CD4-positive, alpha-beta T cell (primary cell): ENCODE data around the gene FLT1. TPM values are rescaled to one million over a fixed set of nuclear protein-coding genes. Genes with fewer than 3 reads are reported as not detected.

ENCODE experiments used
- ATAC-seq: fragments of 200-7000 bp; cut with Tn5 transposase; one replicate; pipeline ENCODE4 v1.10.0; 2022; ENCODE audit warnings: mild to moderate bottlenecking; ENCODE audit not compliant: poor library complexity
- CTCF ChIA-PET: fragments of 350-600 bp; sonication (Branson Sonifier 250); formaldehyde crosslinking; loops from one replicate; lab custom pipeline; 2021; ENCODE audit warnings: antibody characterized with exemption, inconsistent platforms; lab: Charles Lee
- POLR2A ChIA-PET: fragments of 350-600 bp; sonication (Branson Sonifier 250); formaldehyde crosslinking; loops from one replicate; lab custom pipeline; 2021; ENCODE audit warnings: antibody characterized with exemption, inconsistent platforms; lab: Charles Lee
- DNase-seq, 14 experiments: peaks; one replicate each; pipeline ENCODE4 v3.0.0-alpha.2; 2013 to 2020; ENCODE audit warnings: mixed read lengths in 2 of 14
- H3K27ac ChIP-seq, 2 donors: one replicate each; pipeline versions ENCODE4 v1.5.1 to v1.7.0; 2013; ENCODE audit warnings: low read length in 2 of 2, low read depth in 1 of 2, mild to moderate bottlenecking in 1 of 2
- H3K27me3 ChIP-seq, 2 experiments: 1 replicate in 1 of 2; 2 replicates in 1 of 2; pipeline versions ENCODE4 v1.6.1 to v1.7.0; 2013; ENCODE audit warnings: low read length in 2 of 2, control low read depth in 1 of 2, mild to moderate bottlenecking in 1 of 2, moderate library complexity in 1 of 2; ENCODE audit not compliant: insufficient read depth in 2 of 2, control insufficient read depth in 1 of 2
- H3K36me3 ChIP-seq: one replicate; pipeline ENCODE4 v1.6.1; 2013; ENCODE audit warnings: low read length, control low read depth; ENCODE audit not compliant: insufficient read depth
- H3K4me1 ChIP-seq: one replicate; pipeline ENCODE4 v1.6.1; 2013; ENCODE audit warnings: low read length, control low read depth; ENCODE audit not compliant: insufficient read depth
- H3K4me3 ChIP-seq: one replicate; pipeline ENCODE4 v1.5.1; 2013; ENCODE audit warnings: mild to moderate bottlenecking, low read length, moderate library complexity
- H3K9me3 ChIP-seq, 2 experiments: 1 replicate in 1 of 2; 2 replicates in 1 of 2; pipeline versions ENCODE4 v1.6.1 to v1.7.0; 2013; ENCODE audit warnings: low read length in 2 of 2, mild to moderate bottlenecking in 2 of 2, control low read depth in 1 of 2, moderate library complexity in 1 of 2; ENCODE audit not compliant: control insufficient read depth in 1 of 2, insufficient read depth in 1 of 2
- H3K27ac Mint-ChIP-seq: one replicate; pipeline ENCODE4 v1.8.0; 2020; ENCODE audit warnings: mixed read lengths
- H3K27me3 Mint-ChIP-seq: one replicate; pipeline ENCODE4 v1.8.0; 2021; ENCODE audit warnings: mixed read lengths
- H3K36me3 Mint-ChIP-seq: one replicate; pipeline ENCODE4 v1.8.0; 2021; ENCODE audit warnings: low read depth, mixed read lengths
- H3K4me1 Mint-ChIP-seq: one replicate; pipeline ENCODE4 v1.8.0; 2021; ENCODE audit warnings: low read depth, mixed read lengths
- H3K4me3 Mint-ChIP-seq: one replicate; pipeline ENCODE4 v1.8.0; 2020; ENCODE audit warnings: mild to moderate bottlenecking, mixed read lengths
- H3K9me3 Mint-ChIP-seq: one replicate; pipeline ENCODE4 v1.8.0; 2020; ENCODE audit warnings: mixed read lengths
- CTCF ChIP-seq: fragments of 200-600 bp; IDR thresholded peaks from one replicate; pipeline ENCODE4 v1.8.0; 2022; ENCODE audit warnings: antibody characterized with exemption, mild to moderate bottlenecking
- intact Hi-C, 2 experiments: fragments of 100-400 bp; cut with DNase I in 1 of 2; cut with micrococcal nuclease in 1 of 2; formaldehyde crosslinking; loops; one replicate each; pipeline versions ENCODE4 v1.15.1 to v1.9.0; 2023 to 2025; cut with DNase I, micrococcal nuclease
- total RNA-seq, 174 experiments: library from RNA in 2 of 174; stranded (reverse) in 2 of 174; gene quantifications; one replicate each; pipeline ENCODE4 v1.2.3 and lab custom pipeline; 2021 to 2026

FLT1 gene
- total RNA-seq, 2 experiments from 2014 or later, result 1.1 to 1.2 TPM

- Histone ChIP-seq H3K4me1 (peaks cover 18% of the 10 kb centered on the region), H3K27me3 (peaks cover 40 to 73% of the 10 kb centered on the region in 2 experiments), H3K27ac (no peak overlapping the region), H3K4me3 (no peak overlapping the region), H3K36me3 (no peaks in the 10 kb centered on the region), H3K9me3 (peaks cover 0 to 12% of the 10 kb centered on the region in 2 experiments)
- ATAC-seq (no peak), DNase-seq (no peak)
- no peaks in the 10 kb centered on the region for H3K36me3 Mint-ChIP-seq
- TF ChIP-seq CTCF, result no peak
- no peaks in the 10 kb centered on the region for H3K9me3 Mint-ChIP-seq
- CTCF ChIA-PET, result no interaction called here
- H3K27ac Mint-ChIP-seq, result no peak overlapping the region
- POLR2A ChIA-PET, result no interaction called here
- H3K4me1 Mint-ChIP-seq, result no peaks in the 10 kb centered on the region
- intact Hi-C loops, result no loop called here
- H3K27me3 Mint-ChIP-seq, result peaks cover 55% of the 10 kb centered on the region
- H3K4me3 Mint-ChIP-seq, result no peak overlapping the region
Measured at GRCh38 chr13:28529836-28530235, 34.9 kb upstream of the FLT1 start.

GRCh38 chr13:28528848-28529247 lies 33.9 kb upstream of the FLT1 start:
- CTCF ChIA-PET, result no interaction called here
- Mint-ChIP-seq H3K4me1 (no peaks in the 10 kb centered on the region), H3K27me3 (peaks cover 54% of the 10 kb centered on the region), H3K36me3 (no peaks in the 10 kb centered on the region), H3K4me3 (no peak overlapping the region), H3K9me3 (no peaks in the 10 kb centered on the region), H3K27ac (no peak overlapping the region)
- peaks cover 34 to 64% of the 10 kb centered on the region in 2 experiments for H3K27me3 ChIP-seq
- no peak overlapping the region for H3K4me3 ChIP-seq
- DNase-seq, result no peak
- H3K36me3 ChIP-seq, result no peaks in the 10 kb centered on the region
- no peak for ATAC-seq
- H3K4me1 ChIP-seq, result peaks cover 18% of the 10 kb centered on the region
- peaks cover 0 to 5% of the 10 kb centered on the region in 2 experiments for H3K9me3 ChIP-seq
- intact Hi-C loops, result no loop called here
- H3K27ac ChIP-seq, result no peak overlapping the region
- no peak for TF ChIP-seq CTCF
- POLR2A ChIA-PET, result no interaction called here

GRCh38 chr13:28528388-28528787 lies 33.5 kb upstream of the FLT1 start:
- peaks cover 18% of the 10 kb centered on the region for H3K4me1 ChIP-seq

More at GRCh38 chr13:28528388-28528787, 33.5 kb upstream of the FLT1 start:
- no peak for DNase-seq
- intact Hi-C loops, result no loop called here
- TF ChIP-seq CTCF, result no peak
- Mint-ChIP-seq H3K27ac (no peak overlapping the region), H3K36me3 (no peaks in the 10 kb centered on the region), H3K9me3 (no peaks in the 10 kb centered on the region), H3K4me1 (no peaks in the 10 kb centered on the region), H3K27me3 (peaks cover 51% of the 10 kb centered on the region), H3K4me3 (no peak overlapping the region)
- no peak for ATAC-seq
- Histone ChIP-seq H3K36me3 (no peaks in the 10 kb centered on the region), H3K27ac (no peak overlapping the region), H3K9me3 (peaks cover 0 to 5% of the 10 kb centered on the region in 2 experiments), H3K27me3 (peaks cover 29 to 60% of the 10 kb centered on the region in 2 experiments), H3K4me3 (no peak overlapping the region)
- CTCF ChIA-PET, result no interaction called here
- POLR2A ChIA-PET, result no interaction called here
